Memory B cell (primary cell): Measurements from ENCODE around the gene CRIP3.

Source experiments
- ATAC-seq: fragments of 150-1000 bp; cut with Tn5 transposase; 2 replicates; pipeline ENCODE4 v1.10.0; 2021; ENCODE audit warnings: low read depth, mild to moderate bottlenecking, moderate library complexity
- DNase-seq, 2 donors: peaks; one replicate each; pipeline ENCODE4 v3.0.0; 2022; ENCODE audit warnings: low spot score in 2 of 2
- H3K27ac Mint-ChIP-seq: one replicate; pipeline ENCODE4 v1.8.0; 2022; ENCODE audit warnings: mild to moderate bottlenecking, moderate library complexity, mixed read lengths
- H3K27me3 Mint-ChIP-seq: one replicate; pipeline ENCODE4 v1.8.0; 2022; ENCODE audit warnings: mixed read lengths
- H3K36me3 Mint-ChIP-seq: one replicate; pipeline ENCODE4 v1.8.0; 2022; ENCODE audit warnings: mild to moderate bottlenecking, mixed read lengths
- H3K4me1 Mint-ChIP-seq: one replicate; pipeline ENCODE4 v1.8.0; 2022; ENCODE audit warnings: mixed read lengths
- H3K4me3 Mint-ChIP-seq: one replicate; pipeline ENCODE4 v1.8.0; 2022; ENCODE audit warnings: mild to moderate bottlenecking, moderate library complexity, mixed read lengths
- H3K9me3 Mint-ChIP-seq: one replicate; pipeline ENCODE4 v1.8.0; 2022; ENCODE audit warnings: mixed read lengths

The CRIP3 gene

GRCh38 chr6:43301081-43301870, 7.3 kb downstream of the CRIP3 start:
- Mint-ChIP-seq H3K4me3 (no peak overlapping the region), H3K36me3 (no peaks in the 10 kb centered on the region), H3K4me1 (peaks cover 4% of the 10 kb centered on the region), H3K9me3 (no peaks in the 10 kb centered on the region), H3K27me3 (peaks cover 8% of the 10 kb centered on the region), H3K27ac (no peak overlapping the region)
- DNase-seq = no peak
- ATAC-seq = no peak

GRCh38 chr6:43299338-43300293, 9.0 kb downstream of the CRIP3 start:
- DNase-seq (no peak), ATAC-seq (peak; percentile 34)
- no peaks in the 10 kb centered on the region for H3K9me3 Mint-ChIP-seq
- H3K27ac Mint-ChIP-seq = no peak overlapping the region
- peaks cover 4% of the 10 kb centered on the region for H3K4me1 Mint-ChIP-seq
- H3K27me3 Mint-ChIP-seq = peaks cover 8% of the 10 kb centered on the region
- H3K36me3 Mint-ChIP-seq = no peaks in the 10 kb centered on the region
- no peak overlapping the region for H3K4me3 Mint-ChIP-seq

GRCh38 chr6:43298565-43299337, 9.9 kb downstream of the CRIP3 start:
- ATAC-seq (no peak), DNase-seq (no peak)
- H3K4me3 Mint-ChIP-seq = no peak overlapping the region

GRCh38 chr6:43297644-43298564, 10.7 kb downstream of the CRIP3 start, which contains the start of gene SLC22A7:
TSS of gene SLC22A7 (plus strand) at chr6:43298260. CDS start at chr6:43298359, 99 bp downstream.
- Mint-ChIP-seq H3K4me3 (no peak within 1 kb of the TSS), H3K36me3 (no peaks in the 10 kb centered on the region), H3K27ac (no peak within 1 kb of the TSS), H3K9me3 (no peaks in the 10 kb centered on the region), H3K27me3 (peaks cover 8% of the 10 kb centered on the region), H3K4me1 (peaks cover 4% of the 10 kb centered on the region)
- no peak for ATAC-seq
- no peak for DNase-seq

More at GRCh38 chr6:43298565-43299337, 9.9 kb downstream of the CRIP3 start:
- H3K36me3 Mint-ChIP-seq = no peaks in the 10 kb centered on the region
- H3K9me3 Mint-ChIP-seq = no peaks in the 10 kb centered on the region
- peaks cover 4% of the 10 kb centered on the region for H3K4me1 Mint-ChIP-seq
- peaks cover 8% of the 10 kb centered on the region for H3K27me3 Mint-ChIP-seq
- H3K27ac Mint-ChIP-seq = no peak overlapping the region

- Mint-ChIP-seq H3K36me3 (no peaks in the 10 kb centered on the region), H3K27ac (no peak overlapping the region)
Observed at GRCh38 chr6:43296780-43297497, 11.7 kb downstream of the CRIP3 start.

GRCh38 chr6:43295456-43295855, 13.2 kb downstream of the CRIP3 start:
- Mint-ChIP-seq H3K4me3 (no peak overlapping the region), H3K9me3 (no peaks in the 10 kb centered on the region), H3K27ac (no peak overlapping the region), H3K4me1 (peaks cover 4% of the 10 kb centered on the region), H3K27me3 (peaks cover 9% of the 10 kb centered on the region), H3K36me3 (no peaks in the 10 kb centered on the region)
- DNase-seq = no peak
- ATAC-seq = no peak

More at GRCh38 chr6:43296780-43297497, 11.7 kb downstream of the CRIP3 start:
- ATAC-seq (no peak), DNase-seq (no peak)
- Mint-ChIP-seq H3K4me3 (no peak overlapping the region), H3K27me3 (peaks cover 10% of the 10 kb centered on the region), H3K9me3 (no peaks in the 10 kb centered on the region), H3K4me1 (peaks cover 4% of the 10 kb centered on the region)

GRCh38 chr6:43294536-43294935, 14.1 kb downstream of the CRIP3 start:
- H3K27me3 Mint-ChIP-seq = peaks cover 6% of the 10 kb centered on the region
- H3K36me3 Mint-ChIP-seq = no peaks in the 10 kb centered on the region
- no peaks in the 10 kb centered on the region for H3K9me3 Mint-ChIP-seq
- no peak for ATAC-seq
- no peak overlapping the region for H3K4me3 Mint-ChIP-seq
- H3K4me1 Mint-ChIP-seq = no peaks in the 10 kb centered on the region
- H3K27ac Mint-ChIP-seq = no peak overlapping the region
- DNase-seq = no peak

GRCh38 chr6:43293698-43294097, 14.9 kb downstream of the CRIP3 start:
- no peaks in the 10 kb centered on the region for H3K36me3 Mint-ChIP-seq
- no peaks in the 10 kb centered on the region for H3K4me1 Mint-ChIP-seq
- no peak overlapping the region for H3K27ac Mint-ChIP-seq
- H3K9me3 Mint-ChIP-seq = no peaks in the 10 kb centered on the region
- no peak for DNase-seq
- H3K27me3 Mint-ChIP-seq = peaks cover 6% of the 10 kb centered on the region
- ATAC-seq = no peak
- H3K4me3 Mint-ChIP-seq = no peak overlapping the region

- DNase-seq = no peak
- no peak for ATAC-seq
- H3K4me3 Mint-ChIP-seq = no peak overlapping the region
Observed at GRCh38 chr6:43292763-43293318, 15.8 kb downstream of the CRIP3 start.

GRCh38 chr6:43292341-43292740, 16.3 kb downstream of the CRIP3 start:
- DNase-seq (no peak), ATAC-seq (no peak)
- Mint-ChIP-seq H3K4me1 (no peaks in the 10 kb centered on the region), H3K27ac (no peak overlapping the region), H3K9me3 (no peaks in the 10 kb centered on the region), H3K27me3 (peaks cover 9% of the 10 kb centered on the region), H3K36me3 (no peaks in the 10 kb centered on the region), H3K4me3 (no peak overlapping the region)

More at GRCh38 chr6:43292763-43293318, 15.8 kb downstream of the CRIP3 start:
- Mint-ChIP-seq H3K9me3 (no peaks in the 10 kb centered on the region), H3K36me3 (no peaks in the 10 kb centered on the region), H3K4me1 (no peaks in the 10 kb centered on the region), H3K27me3 (peaks cover 7% of the 10 kb centered on the region), H3K27ac (no peak overlapping the region)

- Mint-ChIP-seq H3K4me3 (no peak overlapping the region), H3K27me3 (peaks cover 12% of the 10 kb centered on the region), H3K27ac (no peak overlapping the region), H3K4me1 (peaks cover 2% of the 10 kb centered on the region), H3K9me3 (no peaks in the 10 kb centered on the region), H3K36me3 (no peaks in the 10 kb centered on the region)
- DNase-seq (no peak), ATAC-seq (no peak)
Observed at GRCh38 chr6:43291708-43292107, 16.9 kb downstream of the CRIP3 start.

- DNase-seq = no peak
- no peak for ATAC-seq
- H3K27ac Mint-ChIP-seq = no peak overlapping the region
- peaks cover 2% of the 10 kb centered on the region for H3K4me1 Mint-ChIP-seq
- H3K36me3 Mint-ChIP-seq = no peaks in the 10 kb centered on the region
- H3K9me3 Mint-ChIP-seq = no peaks in the 10 kb centered on the region
- no peak overlapping the region for H3K4me3 Mint-ChIP-seq
- peaks cover 14% of the 10 kb centered on the region for H3K27me3 Mint-ChIP-seq
Observed at GRCh38 chr6:43290905-43291355, 17.7 kb downstream of the CRIP3 start.
